HG03045 (cell line): ENCODE results near the gene PGBD4.
"Not testable (repeated sequence)": the region's sequence is repeated elsewhere in the genome, so short reads cannot be mapped to it uniquely, and the experiment has no call there.

Source experiments
- ATAC-seq: cut with Tn5 transposase; IDR thresholded peaks from one replicate; pipeline ENCODE4 v1.9.1; 2021; ENCODE audit warnings: mild to moderate bottlenecking, moderate library complexity; ENCODE audit not compliant: unreplicated experiment

PGBD4 gene

DNA sequence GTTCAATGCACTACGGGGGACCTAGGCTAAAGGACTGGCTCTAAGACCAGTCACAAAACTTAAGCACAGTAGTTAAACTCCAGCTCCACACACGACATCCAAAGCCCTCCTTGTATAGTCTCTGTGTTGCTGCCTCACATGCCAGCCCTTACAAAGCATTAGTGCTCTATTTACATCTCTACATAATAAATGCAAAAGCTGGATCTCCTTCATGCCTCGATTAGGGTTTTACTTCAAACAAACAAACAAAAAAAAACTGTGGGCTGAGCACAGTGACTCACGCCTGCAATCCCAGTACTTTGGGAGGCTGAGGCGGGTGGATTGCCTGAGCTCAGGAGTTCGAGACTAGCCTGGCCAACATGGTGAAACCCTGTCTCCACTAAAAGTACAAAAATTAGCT lies 9.6 kb downstream of the PGBD4 start:
- no peak for ATAC-seq

DNA sequence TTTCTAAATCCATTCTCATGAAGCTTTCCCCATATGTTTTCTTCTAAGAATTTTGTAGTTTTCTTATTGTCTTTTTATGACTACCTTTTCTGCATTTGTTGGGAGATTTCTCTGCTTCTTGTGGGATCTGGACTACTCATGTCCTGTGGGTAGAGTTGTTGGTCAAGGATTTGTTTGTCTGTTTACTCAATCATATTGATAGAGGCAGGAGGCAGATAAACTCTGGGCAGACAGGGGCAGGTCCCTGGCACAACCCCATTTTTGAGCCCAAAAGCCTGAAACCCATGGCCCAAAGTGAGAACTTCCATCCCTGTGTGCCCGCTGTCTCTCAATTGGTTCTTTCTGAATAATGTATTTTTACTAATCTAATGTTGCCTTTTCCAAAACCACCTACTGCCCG lies 12.3 kb downstream of the PGBD4 start:
- ATAC-seq: no peak

DNA sequence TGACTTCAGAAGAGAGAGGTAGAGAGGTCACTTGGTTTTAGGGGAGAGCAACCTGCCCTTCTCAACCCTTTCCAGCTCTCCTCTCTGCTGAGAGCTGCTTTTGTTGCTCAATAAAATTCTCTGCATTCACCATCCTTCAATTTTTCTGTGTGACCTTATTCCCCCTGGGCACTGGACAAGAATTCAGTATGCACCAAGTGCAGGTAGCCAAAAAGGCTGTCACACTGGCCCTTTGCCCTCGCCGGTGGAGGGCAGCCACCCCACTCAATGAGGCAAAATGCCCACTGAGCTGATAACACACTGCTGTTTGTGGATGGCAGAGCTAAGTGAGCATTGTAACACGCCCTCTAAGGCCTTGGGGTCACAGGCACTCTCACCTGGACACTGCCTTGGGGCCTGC lies 12.9 kb downstream of the PGBD4 start:
- no peak for ATAC-seq

DNA sequence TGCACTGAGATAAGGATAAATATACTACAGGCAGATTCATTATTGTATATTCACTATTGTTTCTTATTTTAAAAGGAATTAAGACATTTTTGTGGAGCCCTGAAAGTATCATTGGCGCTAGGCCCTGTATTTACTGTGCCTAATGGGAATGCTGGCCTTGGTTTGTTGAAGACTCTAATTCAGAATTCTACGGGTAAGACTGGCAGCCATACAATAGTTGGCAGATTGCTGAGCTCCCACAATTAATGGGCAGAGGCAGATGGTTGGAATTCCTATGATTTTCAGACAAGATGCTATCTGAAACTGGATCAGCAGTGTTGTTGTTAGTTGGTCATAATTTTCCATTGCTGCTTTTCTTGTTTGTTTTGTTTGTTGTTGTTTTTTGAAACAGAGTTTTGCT lies 14.7 kb downstream of the PGBD4 start:
- no peak for ATAC-seq

DNA sequence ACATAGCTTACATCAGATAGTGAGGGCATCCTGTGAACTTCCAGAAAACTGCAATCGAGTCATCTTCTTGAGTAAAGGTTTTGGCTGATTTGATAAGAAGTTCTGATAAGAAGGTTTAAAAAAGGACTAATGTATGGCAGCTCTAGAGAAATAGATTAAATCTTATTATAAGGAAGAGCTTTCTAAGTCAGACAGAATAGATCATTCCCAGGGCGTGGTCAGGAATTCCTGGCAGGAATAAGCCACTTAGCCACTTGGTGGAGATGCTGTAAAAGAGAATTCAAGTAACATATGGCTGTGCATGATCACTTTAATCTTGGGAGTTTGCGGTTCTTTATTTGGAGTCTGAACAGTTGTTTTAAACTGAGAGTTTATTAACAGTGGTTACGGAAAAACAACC lies 17.4 kb downstream of the PGBD4 start:
- no peak for ATAC-seq

DNA sequence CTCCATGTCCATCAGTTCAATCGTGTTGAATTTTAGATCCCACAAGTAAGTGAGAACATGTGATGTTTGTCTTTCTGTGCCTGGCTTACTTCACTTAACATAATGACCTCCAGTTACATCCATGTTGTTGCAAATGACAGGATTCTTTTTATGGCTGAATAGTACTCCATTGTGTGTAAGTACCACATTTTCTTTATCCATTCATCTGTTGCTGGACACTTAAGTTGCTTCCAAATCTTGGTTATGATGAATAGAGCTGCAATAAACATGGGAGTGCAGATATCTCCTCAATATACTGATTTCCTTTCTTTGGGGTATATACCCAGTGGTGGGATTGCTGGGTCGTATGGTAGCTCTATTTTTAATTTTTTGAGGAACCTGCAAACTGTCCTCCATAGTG lies 18.5 kb downstream of the PGBD4 start:
- not testable (repeated sequence) for ATAC-seq

DNA sequence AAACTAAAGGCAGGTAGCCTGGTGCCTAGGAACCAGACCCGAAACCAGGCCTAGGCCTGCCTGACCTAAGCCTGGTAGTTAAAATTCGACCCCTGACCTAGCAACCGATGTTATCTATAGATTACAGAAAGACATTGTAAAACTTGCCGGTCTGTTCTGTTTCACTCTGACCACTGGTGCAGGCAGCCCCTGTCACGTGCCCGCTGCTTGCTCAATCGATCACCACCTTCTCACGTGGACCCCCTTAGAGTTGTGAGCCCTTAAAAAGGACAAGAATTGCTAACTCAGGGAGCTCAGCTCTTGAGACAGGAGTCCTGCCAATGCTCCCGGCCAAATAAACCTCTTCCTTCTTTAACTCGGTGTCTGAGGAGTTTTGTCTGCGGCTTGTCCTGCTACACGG lies 19.9 kb downstream of the PGBD4 start:
- ATAC-seq: not testable (repeated sequence)

DNA sequence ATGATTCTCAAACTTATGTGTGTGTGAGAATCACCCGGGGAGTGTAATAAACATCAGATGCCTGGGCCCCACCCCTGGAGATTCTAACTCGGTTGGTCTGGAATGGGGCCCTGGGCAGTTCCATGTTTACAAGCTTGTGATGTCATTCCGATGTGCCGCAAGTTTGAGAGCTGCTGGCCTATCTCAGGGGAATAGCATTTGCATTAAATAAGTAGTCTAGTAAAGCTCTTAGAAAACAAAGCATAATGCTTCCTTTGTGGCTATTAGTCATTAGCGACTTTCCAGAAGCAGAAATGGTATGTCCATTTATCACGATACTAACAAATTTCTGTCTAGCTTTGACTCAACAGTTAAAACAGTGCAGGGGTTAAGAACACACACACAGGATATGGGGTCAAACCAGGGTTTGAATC lies 20.9 kb downstream of the PGBD4 start:
- no peak for ATAC-seq

DNA sequence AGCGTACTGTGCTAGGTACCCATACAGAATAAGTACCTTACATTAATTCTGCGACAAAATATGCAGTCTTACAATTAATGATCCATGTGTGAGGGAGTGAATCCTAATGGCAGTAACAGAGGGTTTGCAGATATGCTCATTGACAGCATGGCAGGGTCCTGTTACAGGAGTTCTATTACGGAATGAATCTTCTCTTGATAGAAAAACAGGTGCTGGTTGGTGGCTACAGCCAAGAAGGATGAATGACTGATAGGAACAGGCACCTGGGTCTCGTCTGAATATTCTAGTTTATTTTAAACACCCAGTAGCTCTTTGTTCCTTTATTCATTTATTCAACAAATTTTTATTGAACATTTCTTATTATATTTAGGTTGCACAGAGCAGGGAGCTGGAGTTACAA lies 22.8 kb downstream of the PGBD4 start:
- ATAC-seq: no peak

DNA sequence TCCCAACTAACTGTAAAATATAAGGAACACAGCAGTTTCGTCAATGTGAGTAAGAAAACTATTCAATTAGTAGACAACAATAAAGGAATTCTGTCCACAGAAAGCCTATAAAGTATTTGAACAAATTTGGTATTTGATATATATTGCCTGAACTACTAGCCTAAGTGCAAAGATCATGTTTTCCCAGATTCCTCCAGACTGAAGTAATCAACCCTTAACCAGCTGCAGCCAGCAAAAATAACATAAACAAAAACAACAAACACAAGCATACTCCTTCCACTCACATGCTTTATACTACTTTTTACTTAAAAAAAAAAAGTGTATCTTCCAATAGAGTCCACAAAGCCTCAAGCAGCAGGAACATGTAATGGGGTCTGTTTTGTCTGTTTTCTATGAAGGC lies 24.1 kb downstream of the PGBD4 start:
- no peak for ATAC-seq

DNA sequence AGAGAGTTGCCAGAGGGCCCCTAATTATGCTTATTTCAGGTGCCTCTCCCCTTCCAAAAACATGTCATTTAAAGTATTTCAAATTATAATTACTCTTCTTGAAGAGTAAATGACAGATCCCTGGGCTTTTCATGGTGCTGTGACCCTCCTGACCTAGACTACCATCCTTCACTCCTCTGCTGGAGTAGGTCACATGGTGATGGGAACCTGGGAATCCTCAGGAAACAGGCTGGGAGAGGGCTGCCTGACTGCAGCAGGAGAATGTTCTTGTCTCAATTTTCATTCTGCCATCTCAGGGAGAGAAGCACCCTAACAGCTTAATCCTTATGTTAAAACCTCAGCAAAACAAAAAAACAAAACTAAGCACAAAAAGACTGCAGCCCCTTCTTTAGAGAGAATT lies 24.6 kb downstream of the PGBD4 start:
- ATAC-seq: no peak

DNA sequence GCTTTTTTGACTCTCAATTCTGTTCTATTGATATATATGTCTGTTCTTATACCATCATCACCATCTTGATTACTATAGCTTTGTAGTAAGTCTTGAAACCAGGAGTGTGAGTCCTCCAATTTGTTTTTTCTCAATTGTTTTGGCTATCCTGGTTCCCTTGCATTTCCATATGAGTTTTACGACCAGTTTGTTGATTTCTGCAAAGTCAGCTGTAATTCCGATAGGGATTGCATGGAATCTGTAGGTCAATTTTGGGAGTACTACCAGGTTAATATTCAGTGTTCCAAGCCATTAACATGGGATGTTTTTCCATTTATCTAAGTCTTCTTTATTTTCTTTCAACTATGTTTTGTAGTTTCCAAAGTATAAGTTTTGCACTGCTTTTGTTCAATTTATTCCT lies 27.0 kb downstream of the PGBD4 start:
- ATAC-seq: no peak

DNA sequence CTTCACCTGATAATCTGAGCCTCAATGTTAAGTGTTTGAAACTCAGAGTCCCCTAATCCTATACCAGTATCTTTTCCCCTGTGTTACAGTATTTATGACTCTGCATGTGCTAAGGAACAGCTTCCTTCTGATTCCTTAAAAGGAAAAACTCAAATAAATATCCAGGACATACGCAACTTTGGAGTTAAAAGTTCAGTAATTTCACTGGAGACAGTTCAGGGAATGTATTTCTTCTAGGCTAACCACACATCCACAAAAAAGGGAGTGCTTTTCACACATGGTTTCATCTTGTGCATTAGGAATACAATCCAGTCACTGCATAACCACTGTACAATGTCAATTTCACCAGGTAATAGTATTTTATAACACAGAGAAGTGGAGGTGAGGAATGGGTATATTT lies 31.0 kb downstream of the PGBD4 start:
- no peak for ATAC-seq

DNA sequence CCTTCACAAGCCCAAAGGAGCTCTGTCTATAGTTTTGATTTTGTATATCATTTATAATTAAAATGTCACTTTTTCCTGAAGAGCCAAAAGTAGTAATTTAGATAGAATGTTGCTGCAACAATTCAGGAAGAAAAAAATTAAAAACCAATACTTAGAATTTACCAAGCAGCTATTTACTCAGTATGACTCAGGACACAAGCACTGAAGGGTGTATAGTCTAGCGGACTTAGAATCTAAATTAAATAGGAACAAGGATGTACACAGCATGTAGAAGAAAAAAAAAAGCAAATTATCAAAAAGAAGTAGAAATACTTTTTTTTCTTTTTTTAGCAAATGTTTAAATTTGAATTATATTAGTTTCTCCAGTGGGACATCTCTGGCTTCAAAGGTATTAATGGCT lies 31.6 kb downstream of the PGBD4 start:
- ATAC-seq: no peak

DNA sequence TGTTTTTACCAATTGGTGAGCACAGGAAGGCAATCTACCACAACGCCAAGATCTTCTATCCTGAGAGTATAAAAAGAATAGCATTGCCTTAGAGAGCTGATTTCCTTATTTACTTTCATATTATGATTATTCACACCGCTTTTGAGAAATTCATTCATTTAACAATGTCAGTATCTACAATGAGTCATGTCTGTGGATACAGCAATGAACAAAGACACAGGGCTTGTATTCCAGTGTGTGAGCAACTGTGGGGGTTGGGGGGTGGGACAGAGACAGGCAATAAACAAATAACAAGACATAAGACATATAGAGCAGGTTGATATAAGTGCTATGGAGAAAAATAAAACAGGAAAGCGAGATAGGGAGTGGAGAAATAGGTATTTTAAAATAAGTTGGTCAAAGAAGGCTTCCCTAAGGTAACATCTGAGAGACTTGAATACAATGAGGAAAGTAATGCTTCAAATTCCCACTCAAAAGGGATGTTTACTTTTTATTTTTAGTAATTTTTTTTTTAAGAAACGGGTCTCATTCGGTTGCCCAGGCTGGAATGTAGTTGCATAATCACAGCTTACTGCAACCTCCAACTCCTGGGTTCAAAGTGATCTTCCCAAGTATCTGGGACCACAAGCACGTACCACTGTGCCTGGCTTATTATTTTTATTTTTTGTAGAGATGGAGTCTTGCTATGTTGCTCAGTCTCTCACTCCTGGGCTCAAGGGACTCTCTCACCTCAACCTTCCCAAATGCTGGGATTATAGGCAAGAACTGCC lies 45.7 kb downstream of the PGBD4 start:
- ATAC-seq: no peak

DNA sequence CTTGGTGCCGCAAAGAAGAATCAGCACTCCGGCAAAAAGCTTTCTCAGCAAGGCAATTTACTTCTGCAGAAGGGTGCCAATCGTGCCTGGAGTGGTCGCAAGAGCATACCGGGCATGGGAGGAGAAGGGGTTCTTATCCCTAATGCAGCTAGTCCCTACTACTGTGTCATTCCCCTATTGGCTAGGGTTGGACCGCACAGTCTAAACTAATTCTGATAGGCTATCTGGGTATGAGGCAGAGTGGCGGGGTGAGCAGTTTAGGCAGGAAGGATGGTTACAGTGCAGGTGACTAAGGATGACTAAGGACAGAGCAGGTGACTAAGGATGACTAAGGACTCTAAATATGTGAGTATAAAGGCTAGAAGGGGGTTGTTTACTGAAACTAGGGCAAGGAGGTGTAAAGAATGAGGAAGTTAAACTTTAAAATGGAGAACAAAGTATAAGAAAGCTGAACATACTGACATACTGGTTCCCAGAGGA lies 52.9 kb downstream of the PGBD4 start:
- ATAC-seq: no peak

DNA sequence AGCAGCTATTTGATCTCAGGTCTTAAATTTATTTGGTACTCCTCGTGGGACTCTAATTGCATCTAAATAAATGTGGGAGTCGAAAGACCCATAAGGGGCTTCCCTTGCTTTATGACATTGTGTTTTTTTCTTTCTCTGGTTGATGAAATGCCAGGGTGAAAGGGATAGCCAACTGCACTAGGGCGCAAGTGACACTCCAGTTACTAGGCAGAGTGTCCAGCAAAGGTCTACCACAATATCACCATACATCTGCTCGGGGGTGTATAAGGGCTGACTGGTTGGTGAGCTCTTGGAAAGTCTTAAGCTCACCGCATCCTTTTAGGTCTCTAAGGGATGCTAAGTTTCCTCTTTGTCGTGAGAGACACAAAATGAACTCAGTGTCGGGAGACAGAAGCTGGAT lies 54.0 kb downstream of the PGBD4 start:
- ATAC-seq: no peak
